IPS DF 4.7 (cell line): ENCODE results near the gene SLC6A17.

ENCODE experiments used
- DNase-seq: peaks from one replicate; pipeline ENCODE4 v3.0.0-alpha.2; 2013; ENCODE audit warnings: low spot score; ENCODE audit errors: extremely low read depth

SLC6A17 gene

GRCh38 chr1:110135246-110135645, 15.0 kb upstream of the SLC6A17 start:
- DNase-seq: no peak

- no peak for DNase-seq
Measured at GRCh38 chr1:110135666-110136065, 14.6 kb upstream of the SLC6A17 start.

GRCh38 chr1:110136911-110137310, 13.4 kb upstream of the SLC6A17 start:
- DNase-seq: no peak

- DNase-seq: no peak
Measured at GRCh38 chr1:110138956-110139355, 11.3 kb upstream of the SLC6A17 start.

GRCh38 chr1:110144366-110144765, 5.9 kb upstream of the SLC6A17 start:
- no peak for DNase-seq

GRCh38 chr1:110148961-110149360, 1.3 kb upstream of the SLC6A17 start:
- no peak for DNase-seq

- no peak for DNase-seq
Measured at GRCh38 chr1:110151175-110151669, 928 bp downstream of the SLC6A17 start.

GRCh38 chr1:110152133-110152785, 2.0 kb downstream of the SLC6A17 start:
- DNase-seq: no peak

- DNase-seq: no peak
Measured at GRCh38 chr1:110153407-110153950, 3.2 kb downstream of the SLC6A17 start.

GRCh38 chr1:110155878-110156522, 5.7 kb downstream of the SLC6A17 start:
- peak; percentile 28 for DNase-seq

- no peak for DNase-seq
Measured at GRCh38 chr1:110158261-110158660, 8.0 kb downstream of the SLC6A17 start.

GRCh38 chr1:110159168-110159567, 8.9 kb downstream of the SLC6A17 start:
- DNase-seq: no peak

GRCh38 chr1:110160538-110161100, 10.3 kb downstream of the SLC6A17 start:
- DNase-seq: no peak

- DNase-seq: no peak
Measured at GRCh38 chr1:110161165-110161564, 10.9 kb downstream of the SLC6A17 start.

- no peak for DNase-seq
Measured at GRCh38 chr1:110161849-110162248, 11.6 kb downstream of the SLC6A17 start.

GRCh38 chr1:110163591-110163990, 13.3 kb downstream of the SLC6A17 start:
- no peak for DNase-seq

- DNase-seq: no peak
Measured at GRCh38 chr1:110164725-110165350, 14.5 kb downstream of the SLC6A17 start.

GRCh38 chr1:110165761-110166231, 15.5 kb downstream of the SLC6A17 start:
- DNase-seq: no peak

GRCh38 chr1:110166861-110167260, 16.6 kb downstream of the SLC6A17 start:
- no peak for DNase-seq

GRCh38 chr1:110170766-110171733, 20.8 kb downstream of the SLC6A17 start:
- DNase-seq: no peak

- no peak for DNase-seq
Measured at GRCh38 chr1:110172001-110172400, 21.7 kb downstream of the SLC6A17 start.
